Cardiac muscle cell (in vitro differentiated cells and primary cell): Measurements from ENCODE around the gene BOC. TPM values are rescaled to one million over a fixed set of nuclear protein-coding genes. Genes with fewer than 3 reads are reported as not detected.

Experiments
- DNase-seq, 2 donors: peaks; one replicate each; pipeline versions ENCODE4 v3.0.0 to v3.0.0-alpha.2; 2010 to 2017; ENCODE audit warnings: low read depth in 1 of 2, low spot score in 1 of 2
- H3K27ac ChIP-seq: fragments of 200-600 bp; sonication (generic); 2 replicates; pipeline ENCODE4 v1.5.1; 2016
- H3K27me3 ChIP-seq: fragments of 200-600 bp; sonication (generic); 2 replicates; pipeline ENCODE4 v1.6.0; 2016; ENCODE audit warnings: control low read depth
- H3K36me3 ChIP-seq: fragments of 200-600 bp; sonication (generic); 2 replicates; pipeline ENCODE4 v1.5.1; 2016; ENCODE audit warnings: control low read depth
- H3K4me1 ChIP-seq: fragments of 200-600 bp; sonication (generic); 2 replicates; pipeline ENCODE4 v1.8.1; 2017; ENCODE audit warnings: low read depth, mild to moderate bottlenecking, mixed run types
- H3K4me3 ChIP-seq: fragments of 200-600 bp; sonication (generic); 2 replicates; pipeline ENCODE4 v1.5.1; 2016; ENCODE audit warnings: mild to moderate bottlenecking
- H3K9me3 ChIP-seq: fragments of 200-600 bp; sonication (generic); 2 replicates; pipeline ENCODE4 v1.5.1; 2017; ENCODE audit warnings: low read depth, mild to moderate bottlenecking, control low read depth
- polyA plus RNA-seq: library from polyadenylated mRNA; unstranded; fragments of >200 nt; fragmentation: Nextera tagmentation; extraction: Ambion mirVana; gene quantifications from 2 replicates; pipeline ENCODE4 v1.2.1, GENCODE V29; 2016
- total RNA-seq: library from RNA; depleted of rRNA; stranded (reverse); fragments of >200 nt; gene quantifications from 2 replicates; pipeline ENCODE4 v1.2.3, GENCODE V29; 2016
- TF ChIP-seq, protein P1 (sequence below): IDR thresholded peaks from 2 replicates; pipeline ENCODE4 v1.5.1; 2012; ENCODE audit warnings: low read depth, mild to moderate bottlenecking, low read length

Gene BOC
- total and polyA plus RNA-seq, 2 experiments from 2014 or later, result 9.5 to 14.1 TPM

DNA sequence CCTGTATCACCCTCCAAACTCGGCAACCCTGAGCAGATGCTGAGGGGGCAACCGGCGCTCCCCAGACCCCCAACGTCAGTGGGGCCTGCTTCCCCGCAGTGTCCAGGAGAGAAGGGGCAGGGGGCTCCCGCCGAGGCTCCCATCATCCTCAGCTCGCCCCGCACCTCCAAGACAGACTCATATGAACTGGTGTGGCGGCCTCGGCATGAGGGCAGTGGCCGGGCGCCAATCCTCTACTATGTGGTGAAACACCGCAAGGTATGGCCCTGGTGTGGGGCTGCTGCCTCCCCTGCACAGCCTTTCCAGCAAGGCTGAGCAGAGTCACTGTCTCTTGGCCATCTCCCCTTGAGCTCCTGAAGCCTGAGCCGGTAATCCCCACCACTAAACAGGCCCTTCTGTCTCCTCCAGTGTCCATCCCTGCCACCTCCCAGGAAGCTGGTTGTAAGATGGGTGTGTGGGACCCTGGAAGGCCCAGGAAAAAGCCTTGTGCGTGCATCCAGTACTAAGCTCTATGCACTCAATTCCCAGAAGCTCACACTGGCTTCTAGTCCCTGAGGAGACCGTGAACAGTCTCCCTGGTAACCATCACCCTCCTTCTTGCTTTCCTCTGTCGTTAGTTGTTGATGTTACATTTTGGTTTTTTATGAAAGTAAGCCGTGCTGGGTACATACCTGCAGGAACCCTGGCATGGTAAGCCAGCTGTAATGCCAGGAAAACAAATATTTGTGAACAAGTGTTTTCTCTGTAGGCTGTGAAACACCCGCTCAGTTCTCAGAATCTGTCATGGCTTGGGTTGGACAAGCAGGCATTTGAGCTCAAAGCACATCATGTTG, 63.3 kb downstream of the BOC start:
- peaks cover 3% of the 10 kb centered on the region for H3K36me3 ChIP-seq
- H3K4me1 ChIP-seq, result peaks cover 5% of the 10 kb centered on the region
- TF ChIP-seq, protein P1, sequence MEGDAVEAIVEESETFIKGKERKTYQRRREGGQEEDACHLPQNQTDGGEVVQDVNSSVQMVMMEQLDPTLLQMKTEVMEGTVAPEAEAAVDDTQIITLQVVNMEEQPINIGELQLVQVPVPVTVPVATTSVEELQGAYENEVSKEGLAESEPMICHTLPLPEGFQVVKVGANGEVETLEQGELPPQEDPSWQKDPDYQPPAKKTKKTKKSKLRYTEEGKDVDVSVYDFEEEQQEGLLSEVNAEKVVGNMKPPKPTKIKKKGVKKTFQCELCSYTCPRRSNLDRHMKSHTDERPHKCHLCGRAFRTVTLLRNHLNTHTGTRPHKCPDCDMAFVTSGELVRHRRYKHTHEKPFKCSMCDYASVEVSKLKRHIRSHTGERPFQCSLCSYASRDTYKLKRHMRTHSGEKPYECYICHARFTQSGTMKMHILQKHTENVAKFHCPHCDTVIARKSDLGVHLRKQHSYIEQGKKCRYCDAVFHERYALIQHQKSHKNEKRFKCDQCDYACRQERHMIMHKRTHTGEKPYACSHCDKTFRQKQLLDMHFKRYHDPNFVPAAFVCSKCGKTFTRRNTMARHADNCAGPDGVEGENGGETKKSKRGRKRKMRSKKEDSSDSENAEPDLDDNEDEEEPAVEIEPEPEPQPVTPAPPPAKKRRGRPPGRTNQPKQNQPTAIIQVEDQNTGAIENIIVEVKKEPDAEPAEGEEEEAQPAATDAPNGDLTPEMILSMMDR, result no peak
- no peaks in the 10 kb centered on the region for H3K9me3 ChIP-seq
- no peak for DNase-seq
- H3K27ac ChIP-seq, result no peak overlapping the region
- no peak overlapping the region for H3K4me3 ChIP-seq
- no peaks in the 10 kb centered on the region for H3K27me3 ChIP-seq

DNA sequence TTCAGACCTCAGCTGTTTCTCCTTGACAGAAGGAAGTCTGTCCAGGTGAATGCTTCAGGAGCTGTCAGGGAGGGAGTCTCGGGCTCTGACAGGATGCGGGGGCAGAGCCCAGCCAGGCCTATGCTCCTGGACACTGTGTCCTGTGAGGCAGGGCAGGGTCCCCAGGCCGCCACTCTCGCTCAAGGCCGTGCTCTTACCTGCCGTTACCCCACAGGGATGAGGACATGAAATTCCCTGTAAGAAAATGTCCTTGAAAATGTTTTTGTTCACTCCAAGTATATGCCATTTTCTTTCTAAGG, 63.9 kb downstream of the BOC start:
- Histone ChIP-seq H3K36me3 (peaks cover 3% of the 10 kb centered on the region), H3K9me3 (no peaks in the 10 kb centered on the region), H3K4me1 (peaks cover 5% of the 10 kb centered on the region), H3K27me3 (no peaks in the 10 kb centered on the region), H3K27ac (peak overlapping the region; percentile 49), H3K4me3 (no peak overlapping the region)
- TF ChIP-seq, protein P1, result no peak
- DNase-seq, result no peak

DNA sequence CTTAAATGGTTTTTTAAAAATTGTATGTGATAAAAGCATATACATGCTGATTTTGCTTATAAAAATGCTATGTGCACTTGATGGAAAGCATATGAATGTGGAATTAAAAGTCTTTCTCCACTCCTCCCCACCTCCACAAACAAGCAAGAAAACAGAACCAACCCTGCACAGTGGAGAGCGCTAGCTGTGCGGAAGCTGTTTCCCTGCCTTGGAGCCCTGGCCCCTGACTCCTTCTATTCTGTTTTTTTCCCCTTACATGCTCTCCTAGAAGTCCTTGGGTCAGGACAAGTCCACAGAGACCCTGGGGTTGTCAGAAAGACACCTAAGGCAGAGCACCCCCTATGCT, 64.2 kb downstream of the BOC start:
- no peak for DNase-seq
- TF ChIP-seq, protein P1, result no peak
- H3K27me3 ChIP-seq, result no peaks in the 10 kb centered on the region
- no peak overlapping the region for H3K4me3 ChIP-seq
- H3K4me1 ChIP-seq, result peaks cover 5% of the 10 kb centered on the region
- H3K36me3 ChIP-seq, result peaks cover 3% of the 10 kb centered on the region
- no peaks in the 10 kb centered on the region for H3K9me3 ChIP-seq
- peak overlapping the region; percentile 49 for H3K27ac ChIP-seq

DNA sequence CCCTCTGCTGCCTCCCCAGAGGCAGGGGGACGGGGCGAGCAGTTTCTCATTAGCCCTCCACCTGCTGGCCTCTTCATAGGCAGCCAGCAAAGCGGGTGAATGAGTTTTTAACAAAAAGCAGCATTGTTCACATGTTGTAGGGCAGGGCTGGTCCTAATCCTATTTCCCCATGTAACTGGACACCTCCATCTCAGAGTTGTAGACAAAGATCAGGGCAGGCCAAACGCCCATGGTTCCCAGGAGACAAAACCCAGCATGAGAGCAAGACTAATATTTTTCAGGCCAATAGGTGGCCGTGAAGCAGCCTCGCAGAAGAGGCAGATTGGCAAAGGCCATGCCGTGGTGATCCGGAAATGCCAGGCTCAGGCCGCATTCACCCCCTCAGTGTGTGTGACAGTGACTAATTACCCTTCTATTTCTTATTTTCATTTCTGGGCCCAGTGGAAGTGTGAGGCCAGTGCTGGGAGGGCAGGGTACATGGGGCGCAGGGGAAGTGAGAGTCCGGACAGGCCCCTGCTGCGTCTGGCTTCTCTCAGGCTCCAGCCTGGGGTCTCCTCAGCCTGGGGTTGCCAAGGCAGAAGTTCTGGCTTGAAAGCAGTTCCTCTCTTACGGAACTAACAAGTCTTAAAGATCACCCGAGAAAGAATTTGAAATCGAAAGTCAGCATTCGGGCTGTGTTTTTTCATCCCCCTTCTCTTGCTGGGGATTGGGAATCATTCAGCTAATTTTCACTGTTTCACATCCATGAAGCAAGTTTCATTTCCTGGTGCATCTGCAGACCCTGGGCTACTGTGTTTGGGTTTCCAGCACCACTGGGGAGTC, 64.8 kb downstream of the BOC start:
- H3K4me3 ChIP-seq, result no peak overlapping the region
- H3K9me3 ChIP-seq, result no peaks in the 10 kb centered on the region
- TF ChIP-seq, protein P1, result peak; percentile 24
- H3K4me1 ChIP-seq, result peaks cover 5% of the 10 kb centered on the region
- peaks cover 3% of the 10 kb centered on the region for H3K36me3 ChIP-seq
- DNase-seq, result peak; percentile 23 to 69
- peak overlapping the region; percentile 49 for H3K27ac ChIP-seq
- H3K27me3 ChIP-seq, result no peaks in the 10 kb centered on the region

DNA sequence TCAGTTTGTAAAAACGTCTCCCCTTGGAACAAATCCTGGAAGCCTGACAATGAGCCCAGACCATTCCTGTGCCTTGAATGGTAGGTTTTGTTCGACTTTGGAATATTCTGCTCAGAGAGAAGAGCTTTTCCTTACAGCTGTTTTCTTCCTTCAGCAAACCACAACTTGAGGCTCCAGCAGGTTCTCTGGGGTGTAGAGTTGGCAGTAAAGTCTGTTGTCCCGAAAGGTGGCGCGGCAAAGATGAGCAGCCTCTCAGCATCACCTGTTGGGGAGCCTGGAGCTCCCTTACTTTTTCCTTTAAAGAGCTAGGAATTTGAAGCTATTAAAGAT, 65.4 kb downstream of the BOC start:
- DNase-seq, result no peak
- Histone ChIP-seq H3K4me1 (peaks cover 5% of the 10 kb centered on the region), H3K9me3 (no peaks in the 10 kb centered on the region), H3K36me3 (peaks cover 2% of the 10 kb centered on the region), H3K4me3 (no peak overlapping the region), H3K27me3 (no peaks in the 10 kb centered on the region), H3K27ac (no peak overlapping the region)
- TF ChIP-seq, protein P1, result no peak
